ENCODE results near the gene SACM1L. TPM values are rescaled to one million over a fixed set of nuclear protein-coding genes. Genes with fewer than 3 reads are reported as not detected.

SACM1L gene
- total and polyA plus RNA-seq, 2 of the 13 experiments (the other 11 are each of a cell fraction or from before 2014, with no cell fraction given): 15.1 to 27.8 TPM

GRCh38 chr3:45777746-45778386 lies 88.7 kb downstream of the SACM1L start (continued):
- TF ChIP-seq THAP7 (CRISPR knock-in tag; IDR thresholded peaks at IDR 0.05) (no peak), NFKBIZ (CRISPR knock-in tag; IDR thresholded peaks at IDR 0.05) (no peak), ZBTB3 (CRISPR knock-in tag; IDR thresholded peaks at IDR 0.05; ENCODE audit: borderline replicate concordance, low read depth) (no peak), NR2F2 (IDR thresholded peaks at IDR 0.05; ENCODE audit: borderline replicate concordance, low read depth) (no peak)

GRCh38 chr3:45778761-45779201 lies 89.6 kb downstream of the SACM1L start:
- intact Hi-C loops (cut with micrococcal nuclease; ENCODE audit: unreplicated experiment) (no loop called here), in situ Hi-C loops (cut with HindIII; ENCODE audit: extremely low pct_ligation_motif_present, low pct_unique_long_range_greater_than_20kb) (no loop called here)
- H3K4me2 ChIP-seq (ENCODE audit: low read depth, low read length): no peak overlapping the region
- H3K9me3 ChIP-seq (ENCODE audit: low read length): no peaks in the 10 kb centered on the region
- H3K79me2 ChIP-seq (ENCODE audit: insufficient read depth, low read length): no peaks in the 10 kb centered on the region
- no peak for FAIRE-seq
- ChIA-PET POLR2A (no interaction called here), CTCF (ENCODE audit: low intra/inter-chr PET ratio, low total read pairs) (no interaction called here)
- DNase-seq (ENCODE audit: low spot score): no peak
- no peaks in the 10 kb centered on the region for H4K20me1 ChIP-seq (ENCODE audit: insufficient read depth, low read length)
- WGBS (ENCODE audit: low lambda C conversion rate): 10% methylated on average over 2 of the region's 3 CpGs
- no peaks in the 10 kb centered on the region for H3K36me3 ChIP-seq (replicated peaks in 1 of 2; ENCODE audit: control insufficient read depth in 1 of 2, insufficient read depth in 2 of 2, low read length in 2 of 2)
- H3K27ac ChIP-seq (ENCODE audit: extremely low read length, insufficient read depth, low read length): no peak overlapping the region
- H2AFZ ChIP-seq (ENCODE audit: low read length): no peak overlapping the region
- no peak overlapping the region for H3K9ac ChIP-seq (ENCODE audit: insufficient read depth, low read depth, low read length)
- H3K4me3 ChIP-seq (replicated peaks in 1 of 3; ENCODE audit: insufficient read depth in 1 of 3, low read depth in 2 of 3, low read length in 3 of 3): no peak overlapping the region
- peaks cover 0 to 53% of the 10 kb centered on the region in 2 experiments; a peak in 4 of 5 replicates for H3K27me3 ChIP-seq (ENCODE audit: control insufficient read depth in 1 of 2, insufficient read depth in 2 of 2, low read length in 2 of 2)
- no peak for TF ChIP-seq POLR2AphosphoS2 (IDR thresholded peaks at IDR 0.05; ENCODE audit: low read depth, low read length)
- TF ChIP-seq ZBTB33 (CRISPR knock-in tag; IDR thresholded peaks at IDR 0.05): no peak
- TF ChIP-seq NFAT5 (CRISPR knock-in tag; IDR thresholded peaks at IDR 0.05): no peak
- no peak for TF ChIP-seq ATM (IDR thresholded peaks at IDR 0.05; ENCODE audit: borderline replicate concordance)
- no peak for TF ChIP-seq SAP130 (CRISPR knock-in tag; IDR thresholded peaks at IDR 0.05; ENCODE audit: low read depth)
- no peak for TF ChIP-seq ZFP36L1 (CRISPR knock-in tag; IDR thresholded peaks at IDR 0.05)
- no peak; the same call in 2 of the 3 replicates for ATAC-seq
- H3K4me1 ChIP-seq (ENCODE audit: insufficient read depth, low read length): no peaks in the 10 kb centered on the region
- no TSS peak for BruUV-seq (replicated peaks)
